NCI-H1694 treated with DMSO at 0.1 percent for 48 hours (cell line): ENCODE measurements around the gene COL18A1.
"Not testable (repeated sequence)": the region's sequence is repeated elsewhere in the genome, so short reads cannot be mapped to it uniquely, and the experiment has no call there.

Experiments
- DNase-seq: peaks from one replicate; lab custom pipeline; 2025; lab: John Stamatoyannopoulos, UW

The COL18A1 gene

DNA sequence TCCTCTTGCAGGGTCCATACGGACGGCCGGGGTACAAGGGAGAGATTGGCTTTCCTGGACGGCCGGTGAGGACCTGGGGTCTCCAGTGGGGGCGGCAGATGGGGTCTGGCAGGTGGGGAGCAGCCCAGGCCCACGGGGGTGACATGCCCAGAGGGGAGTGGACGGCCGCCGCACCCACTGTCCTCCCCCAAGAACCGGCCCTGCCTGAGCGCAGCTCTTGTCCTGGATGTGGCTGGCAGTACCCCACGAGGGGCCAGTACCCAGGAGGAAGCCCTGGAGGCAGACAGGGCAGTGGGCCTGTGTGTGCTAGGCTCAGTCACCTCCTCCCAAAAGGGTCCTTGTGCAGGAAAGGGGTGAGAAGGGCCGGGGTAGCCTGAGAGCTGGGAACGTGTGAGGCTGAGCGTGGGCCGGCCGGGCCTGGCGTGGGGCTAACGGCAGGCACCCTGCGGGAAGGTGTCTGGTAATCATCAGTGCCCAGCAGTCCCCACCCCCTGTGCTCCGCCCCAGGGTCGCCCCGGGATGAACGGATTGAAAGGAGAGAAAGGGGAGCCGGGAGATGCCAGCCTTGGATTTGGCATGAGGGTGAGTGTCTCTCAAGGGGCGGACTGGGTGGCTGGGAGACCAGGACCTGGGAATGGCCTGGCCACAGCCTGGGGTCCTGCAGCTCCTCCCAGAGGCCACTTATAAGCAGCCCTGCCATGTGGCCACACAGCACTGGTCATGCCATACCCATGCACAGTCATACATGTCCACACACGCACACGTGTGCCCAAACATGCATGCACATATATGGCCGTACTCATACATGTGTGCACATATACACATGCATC, 90.1 kb downstream of the COL18A1 start:
- DNase-seq: no peak

DNA sequence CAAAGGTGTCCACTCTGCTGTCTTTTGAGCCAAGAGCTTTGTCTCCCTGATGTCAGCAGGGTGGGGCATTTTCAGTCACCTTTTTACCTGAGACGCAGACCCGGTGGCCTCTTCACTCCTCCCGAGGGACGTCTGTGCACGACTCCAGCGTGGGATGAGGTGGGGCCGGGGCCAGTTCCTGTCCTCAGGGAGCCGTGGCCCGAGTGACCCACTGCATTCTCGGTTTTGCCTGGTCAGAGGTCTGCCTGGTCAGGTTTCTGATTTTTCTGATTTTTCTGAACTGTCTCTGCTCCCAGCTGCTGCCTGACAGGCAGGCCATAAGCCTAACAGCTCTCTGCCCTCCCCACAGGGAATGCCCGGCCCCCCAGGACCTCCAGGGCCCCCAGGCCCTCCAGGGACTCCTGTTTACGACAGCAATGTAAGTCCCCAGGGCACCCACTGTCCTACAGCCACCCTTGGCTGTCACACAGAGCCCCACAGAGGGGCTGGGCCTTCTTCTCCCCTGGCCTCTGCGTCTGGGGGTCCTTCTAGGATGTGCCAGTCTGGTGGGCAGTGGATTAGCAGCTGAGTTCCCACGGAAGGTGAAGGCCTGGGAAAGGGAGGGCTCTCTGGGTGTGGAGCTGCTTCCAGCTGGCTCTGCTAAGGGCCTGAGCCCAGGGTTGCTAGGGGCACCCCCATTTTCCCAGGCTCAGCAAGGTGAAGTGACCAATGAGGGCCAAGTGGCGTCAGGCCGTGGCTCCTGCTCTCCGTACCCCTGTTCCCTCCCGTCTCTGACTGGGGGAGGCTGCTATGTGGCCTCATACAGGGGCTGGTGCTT, 91.4 kb downstream of the COL18A1 start:
- DNase-seq: no peak

DNA sequence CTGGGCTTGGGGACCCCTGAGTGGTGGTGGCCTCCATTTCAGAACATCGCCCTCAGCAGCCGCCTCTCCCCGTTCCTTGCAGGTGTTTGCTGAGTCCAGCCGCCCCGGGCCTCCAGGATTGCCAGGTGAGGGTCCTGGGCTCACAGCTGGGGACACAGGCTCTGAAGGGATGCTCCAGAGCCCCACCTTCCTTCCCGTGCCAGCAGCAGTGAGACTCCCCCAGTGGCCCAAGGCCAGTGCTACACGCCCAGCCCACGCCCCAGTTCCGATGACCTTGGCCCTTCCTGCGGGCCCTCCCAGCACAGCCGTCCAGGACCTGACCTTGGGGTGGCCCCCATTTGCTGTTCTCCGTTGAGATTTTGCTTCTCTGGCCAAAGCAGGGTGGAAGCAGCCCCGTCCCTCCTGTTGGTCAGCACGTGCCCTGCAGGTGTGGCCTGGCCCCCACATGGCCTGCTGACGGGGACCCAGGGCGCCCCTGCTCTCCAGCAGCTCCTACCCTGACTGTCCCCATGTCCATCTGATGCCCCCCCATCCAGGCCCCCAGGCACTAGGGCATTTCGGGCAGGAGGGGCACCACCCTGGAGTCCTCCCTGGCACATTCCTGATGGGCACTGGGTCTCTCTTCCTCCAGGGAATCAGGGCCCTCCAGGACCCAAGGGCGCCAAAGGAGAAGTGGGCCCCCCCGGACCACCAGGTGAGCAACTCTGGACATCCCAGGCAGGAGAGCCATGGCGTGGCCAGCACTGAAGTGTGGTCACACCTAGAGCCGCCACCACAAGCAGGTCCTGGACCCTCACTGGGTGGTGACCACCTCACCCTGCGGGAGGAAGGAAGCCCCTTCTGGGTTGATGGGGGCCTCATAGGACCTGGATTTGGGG, 92.2 kb downstream of the COL18A1 start:
- DNase-seq: no peak

DNA sequence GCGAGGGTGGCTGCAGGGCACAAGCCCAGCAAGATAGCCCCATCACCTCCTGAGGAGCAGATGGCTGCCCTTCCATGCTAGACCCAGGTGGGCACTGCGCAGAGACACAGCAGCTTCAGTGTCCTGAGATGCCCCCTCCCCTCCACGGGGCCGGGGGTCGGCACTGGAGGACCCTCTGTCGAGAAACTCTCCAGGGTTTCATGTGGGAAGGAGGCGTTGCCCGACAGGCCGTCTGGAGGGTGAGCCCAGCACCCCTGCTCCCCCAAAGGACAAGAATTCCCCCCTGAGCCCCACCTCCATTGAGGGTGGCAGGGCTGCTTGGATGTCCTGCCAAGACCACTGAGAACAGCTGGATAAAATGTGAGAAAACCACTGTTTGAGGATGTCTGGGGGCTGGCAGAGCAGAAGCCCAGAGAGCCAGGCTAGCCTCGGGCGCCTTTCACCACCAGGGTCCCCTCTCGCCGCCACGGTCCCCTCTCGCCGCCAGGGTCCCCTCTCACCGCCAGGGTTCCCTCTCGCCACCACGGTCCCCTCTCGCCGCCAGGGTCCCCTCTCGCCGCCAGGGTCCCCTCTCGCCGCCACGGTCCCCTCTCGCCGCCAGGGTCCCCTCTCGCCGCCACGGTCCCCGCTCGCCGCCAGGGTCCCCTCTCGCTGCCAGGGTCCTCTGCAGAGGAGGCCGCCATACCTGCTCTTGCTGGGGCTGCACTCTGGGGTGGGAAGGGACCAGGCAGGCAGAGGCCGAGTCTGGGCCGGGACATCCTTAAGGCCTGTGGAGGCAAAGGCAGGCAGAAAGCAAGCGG, 93.1 kb downstream of the COL18A1 start:
- DNase-seq: no peak

DNA sequence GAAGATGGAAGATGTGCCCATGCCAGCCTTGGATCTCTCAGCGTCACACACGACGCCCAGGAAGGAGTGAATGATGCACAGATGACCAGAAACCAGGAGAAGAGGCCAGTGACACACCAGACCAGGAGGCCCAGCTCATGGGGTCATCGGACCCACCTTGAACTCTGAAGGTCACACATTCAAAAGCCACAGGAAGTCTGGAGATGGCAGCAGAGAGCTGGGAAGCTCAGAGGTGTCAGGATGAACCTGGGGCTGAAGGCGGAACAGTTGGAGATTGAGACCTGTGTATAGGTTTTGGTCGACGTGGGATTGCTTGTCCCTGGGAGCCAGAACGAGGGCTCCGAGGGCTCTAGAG, 93.7 kb downstream of the COL18A1 start:
- no peak for DNase-seq

DNA sequence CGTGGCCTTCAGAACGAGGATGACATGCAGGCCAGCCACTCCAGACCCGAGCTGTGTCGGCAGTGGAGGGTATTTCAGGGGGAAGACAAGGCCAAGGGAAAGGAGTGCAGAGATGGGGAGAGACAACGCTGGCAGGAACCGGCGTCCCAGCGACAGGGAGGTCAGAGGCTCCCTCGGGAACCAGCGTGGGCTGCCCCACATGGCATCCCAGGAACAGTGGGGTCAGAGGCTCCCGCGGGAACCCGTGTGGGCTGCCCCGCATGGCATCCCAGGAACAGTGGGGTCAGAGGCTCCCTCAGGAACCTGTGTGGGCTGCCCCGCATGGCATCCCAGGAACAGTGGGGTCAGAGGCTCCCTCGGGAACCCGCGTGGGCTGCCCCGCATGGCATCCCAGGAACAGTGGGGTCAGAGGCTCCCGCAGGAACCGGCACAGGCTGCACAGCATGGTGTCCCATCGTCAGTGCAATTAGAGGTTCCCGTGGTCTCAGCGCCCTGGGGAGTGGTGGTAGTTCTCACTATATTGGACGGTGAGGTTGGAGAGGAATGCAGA, 94.3 kb downstream of the COL18A1 start:
- DNase-seq: no peak

DNA sequence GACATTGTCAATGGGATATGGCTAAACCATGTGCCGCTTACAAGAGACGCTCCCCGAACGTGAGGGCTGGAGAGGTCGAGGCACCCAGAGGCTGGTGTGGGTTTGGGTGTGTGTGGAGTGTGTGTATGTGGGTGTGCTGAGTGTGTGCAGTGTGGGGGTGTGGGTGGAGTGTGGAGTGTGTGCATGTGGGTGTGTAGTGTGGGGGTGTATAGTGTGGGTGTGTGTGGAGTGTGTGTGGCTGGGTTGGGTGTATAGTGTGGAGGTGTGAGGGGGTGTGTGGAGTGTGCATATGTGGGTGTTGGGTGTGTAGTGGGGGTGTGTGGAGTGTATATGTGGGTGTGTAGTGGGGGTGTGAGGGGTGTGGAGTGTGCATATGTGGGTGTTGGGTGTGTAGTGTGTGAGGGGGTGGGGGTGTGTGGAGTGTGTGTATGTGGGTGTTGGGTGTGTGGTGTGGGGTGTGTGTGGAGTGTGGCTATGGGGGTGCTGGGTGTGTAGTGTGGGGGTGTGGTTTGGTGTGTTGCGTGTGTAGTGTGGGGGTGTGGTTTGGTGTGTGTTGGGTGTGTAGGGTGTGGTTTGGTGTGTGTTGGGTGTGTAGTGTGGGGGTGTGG, 95.1 kb downstream of the COL18A1 start:
- no peak for DNase-seq

DNA sequence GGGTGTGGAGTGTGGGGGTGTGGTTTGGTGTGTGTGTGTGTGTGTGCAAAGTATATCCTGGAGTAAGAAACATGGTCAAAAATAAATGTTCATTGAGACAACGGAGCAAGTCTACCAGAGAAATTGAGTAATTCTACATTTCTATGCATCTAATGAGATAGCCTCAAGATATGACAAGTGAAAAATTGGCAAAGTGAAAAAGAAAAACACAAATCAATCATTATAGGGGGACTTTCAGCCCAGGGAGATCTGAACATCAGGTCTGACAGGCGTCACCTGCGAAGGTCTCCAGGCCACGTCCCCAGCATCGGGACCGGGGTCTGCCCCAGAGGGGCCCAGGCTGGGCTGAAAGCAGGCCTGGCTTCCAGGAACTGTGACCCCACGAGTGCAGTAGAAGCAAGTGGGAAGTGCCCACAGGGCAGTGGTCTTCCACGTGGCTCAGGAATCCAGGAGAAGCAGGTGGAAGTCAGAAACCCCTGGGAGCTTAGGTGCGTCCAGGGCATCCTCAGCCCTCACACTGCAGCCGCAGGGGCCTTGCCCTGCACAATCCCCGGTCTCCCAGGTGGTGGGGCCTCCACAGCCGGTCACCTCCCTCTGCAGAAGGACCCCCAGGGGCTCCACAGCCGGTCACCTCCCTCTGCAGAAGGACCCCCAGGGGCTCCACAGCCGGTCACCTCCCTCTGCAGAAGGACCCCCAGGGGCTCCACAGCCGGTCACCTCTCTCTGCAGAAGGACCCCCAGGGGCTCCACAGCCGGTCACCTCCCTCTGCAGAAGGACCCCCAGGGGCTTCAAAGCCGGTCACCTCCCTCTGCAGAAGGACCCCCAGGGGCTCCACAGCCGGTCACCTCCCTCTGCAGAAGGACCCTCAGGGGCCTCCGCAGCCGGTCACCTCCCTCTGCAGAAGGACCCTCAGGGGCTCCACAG, 96.4 kb downstream of the COL18A1 start:
- DNase-seq: not testable (repeated sequence)

DNA sequence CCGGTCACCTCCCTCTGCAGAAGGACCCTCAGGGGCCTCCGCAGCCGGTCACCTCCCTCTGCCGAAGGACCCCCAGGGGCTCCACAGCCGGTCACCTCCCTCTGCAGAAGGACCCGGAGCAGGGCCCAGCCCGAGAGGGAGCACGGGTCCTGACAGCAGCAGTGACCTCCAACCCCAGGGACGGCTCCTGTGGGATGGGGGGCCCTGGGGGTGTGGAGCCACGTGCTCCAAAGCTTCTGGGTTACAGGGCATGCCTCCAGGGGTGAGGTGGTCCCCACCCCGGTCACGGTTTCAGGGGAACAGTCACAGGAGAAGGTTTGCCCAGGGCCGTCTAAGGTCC, 97.0 kb downstream of the COL18A1 start:
- no peak for DNase-seq

DNA sequence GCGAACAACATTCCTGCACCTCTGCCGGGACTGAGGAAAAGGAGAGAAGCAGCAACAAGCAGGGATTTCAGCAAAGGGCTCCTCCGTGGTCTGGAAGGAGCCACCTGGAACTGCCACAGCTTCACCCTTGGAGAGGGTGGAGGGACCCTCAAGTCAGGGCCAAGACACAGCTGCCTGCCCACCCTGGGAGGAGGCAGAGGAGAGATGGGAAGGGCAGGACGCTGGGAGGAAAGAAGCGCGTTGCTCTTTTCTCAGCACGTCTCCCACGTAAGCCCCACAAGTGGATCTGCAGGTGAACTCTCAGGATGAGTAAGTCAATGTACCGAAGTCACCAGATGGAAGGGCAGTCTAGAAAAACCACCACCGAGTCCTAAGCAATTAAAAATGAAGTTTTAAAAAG, 97.6 kb downstream of the COL18A1 start:
- no peak for DNase-seq

DNA sequence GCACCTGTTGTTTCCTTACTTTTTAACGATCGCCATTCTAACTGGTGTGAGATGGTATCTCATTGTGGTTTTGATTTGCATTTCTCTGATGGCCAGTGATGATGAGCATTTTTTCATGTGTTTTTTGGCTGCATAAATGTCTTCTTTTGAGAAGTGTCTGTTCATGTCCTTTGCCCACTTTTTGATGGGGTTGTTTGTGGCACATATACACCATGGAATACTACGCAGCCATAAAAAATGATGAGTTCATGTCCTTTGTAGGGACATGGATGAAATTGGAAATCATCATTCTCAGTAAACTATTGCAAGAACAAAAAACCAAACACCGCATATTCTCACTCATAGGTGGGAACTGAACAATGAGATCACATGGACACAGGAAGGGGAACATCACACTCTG, 98.3 kb downstream of the COL18A1 start:
- not testable (repeated sequence) for DNase-seq

DNA sequence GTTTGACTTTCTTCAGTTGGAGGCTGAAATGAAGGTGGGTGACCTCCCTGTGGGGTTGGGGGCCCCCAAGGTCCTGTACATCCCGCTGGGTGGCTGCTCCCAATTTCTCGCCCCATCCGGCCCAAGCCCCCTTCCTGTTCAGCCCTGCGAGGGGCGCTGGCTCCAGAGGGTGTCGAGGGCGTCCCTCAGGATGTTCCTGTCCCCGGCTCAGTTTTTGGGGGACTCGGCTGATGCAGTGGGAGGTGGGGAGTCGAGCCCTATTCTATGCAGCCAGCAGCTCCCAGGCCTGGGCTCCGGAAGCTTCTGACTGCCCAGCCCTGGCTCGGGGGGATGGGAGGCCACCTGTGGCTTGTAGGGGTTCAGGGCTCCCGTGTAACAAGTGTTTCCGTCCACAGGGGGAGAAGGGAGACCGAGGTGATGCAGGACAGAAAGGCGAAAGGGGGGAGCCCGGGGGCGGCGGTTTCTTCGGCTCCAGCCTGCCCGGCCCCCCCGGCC, 99.1 kb downstream of the COL18A1 start:
- no peak for DNase-seq

DNA sequence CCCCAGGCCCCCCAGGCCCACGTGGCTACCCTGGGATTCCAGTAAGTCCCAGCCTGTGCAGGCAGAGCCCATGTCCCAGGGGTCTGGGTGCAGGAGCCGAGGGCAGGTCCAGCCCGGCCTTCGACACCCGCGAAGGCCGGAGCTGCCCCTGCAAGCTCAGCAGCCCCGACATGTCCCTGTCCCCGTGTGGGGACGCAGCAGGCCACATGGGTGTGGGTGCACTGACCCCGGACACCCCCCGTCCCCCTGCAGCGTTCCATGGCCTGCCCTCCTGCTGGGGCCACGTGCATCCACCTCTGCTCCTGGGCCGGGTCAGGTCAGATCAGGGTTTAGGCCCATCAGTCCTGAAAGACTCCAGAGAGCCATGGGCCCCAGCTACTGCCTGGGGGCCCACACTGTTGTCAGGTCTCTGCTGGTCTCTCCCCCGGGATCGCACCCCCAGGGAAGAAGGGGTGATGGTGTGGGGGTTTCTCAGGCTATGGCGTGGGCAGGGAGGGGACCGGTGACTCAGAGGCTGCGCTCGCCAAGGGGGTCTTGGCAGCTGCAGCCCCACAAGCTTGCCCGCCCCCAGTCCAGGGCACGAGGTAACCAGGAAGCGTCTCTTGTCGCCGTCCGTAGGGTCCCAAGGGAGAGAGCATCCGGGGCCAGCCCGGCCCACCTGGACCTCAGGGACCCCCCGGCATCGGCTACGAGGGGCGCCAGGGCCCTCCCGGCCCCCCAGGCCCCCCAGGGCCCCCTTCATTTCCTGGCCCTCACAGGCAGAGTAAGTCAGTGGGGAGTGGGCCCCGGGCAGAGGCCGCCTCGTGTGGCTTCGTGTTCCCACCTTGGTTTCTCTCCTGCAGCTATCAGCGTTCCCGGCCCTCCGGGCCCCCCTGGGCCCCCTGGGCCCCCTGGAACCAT, 99.8 kb downstream of the COL18A1 start:
- DNase-seq: no peak

DNA sequence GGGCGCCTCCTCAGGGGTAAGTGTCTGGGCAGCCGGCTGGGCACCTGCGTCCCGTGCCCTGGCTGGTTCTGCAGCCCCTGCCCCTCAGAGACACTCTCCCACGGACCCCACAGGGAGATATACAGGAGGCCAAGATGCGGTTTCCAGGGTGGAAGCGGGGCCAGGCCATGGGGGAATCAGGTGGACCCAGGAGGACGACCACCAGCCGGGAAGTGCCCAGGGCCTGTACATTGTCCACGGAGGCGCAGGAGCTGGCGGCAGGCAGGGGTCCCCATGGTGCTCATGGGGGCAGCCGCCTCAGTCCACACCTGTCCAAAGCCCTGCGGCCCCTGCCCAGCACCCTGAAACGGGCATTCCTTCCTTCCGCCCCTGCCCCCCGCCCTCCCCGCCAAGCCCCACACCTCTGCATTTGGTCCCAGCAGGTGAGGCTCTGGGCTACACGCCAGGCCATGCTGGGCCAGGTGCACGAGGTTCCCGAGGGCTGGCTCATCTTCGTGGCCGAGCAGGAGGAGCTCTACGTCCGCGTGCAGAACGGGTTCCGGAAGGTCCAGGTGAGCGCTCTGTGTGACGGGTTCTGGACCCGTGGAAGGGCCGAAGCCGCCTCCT, 100.6 kb downstream of the COL18A1 start:
- DNase-seq: no peak

DNA sequence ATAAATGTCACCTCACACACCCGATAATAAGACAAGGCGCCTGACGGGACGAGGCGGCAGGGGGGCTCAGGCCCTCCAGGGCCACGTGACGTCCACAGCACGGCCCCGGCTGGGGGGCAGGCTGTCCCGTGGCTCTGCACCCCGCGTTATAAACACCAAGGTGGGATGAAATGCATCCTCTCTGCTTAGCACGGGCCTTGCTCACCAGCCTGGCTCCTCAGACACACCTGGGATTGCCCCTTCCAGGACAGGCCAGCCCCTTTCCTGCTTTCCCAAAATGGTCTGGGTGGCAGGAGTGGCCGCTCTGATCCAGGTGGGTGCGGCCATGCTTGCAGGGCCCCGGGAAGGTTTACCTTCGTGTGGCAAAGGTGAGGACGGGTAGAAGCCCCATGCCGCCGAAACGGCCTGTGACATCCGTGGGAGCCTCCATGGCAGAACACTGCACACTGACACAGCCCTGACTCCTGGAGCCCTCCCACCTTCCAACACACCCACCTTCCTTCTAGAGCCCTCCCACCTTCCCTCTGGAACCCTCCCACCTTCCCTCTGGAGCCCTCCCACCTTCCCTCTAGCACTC, 101.4 kb downstream of the COL18A1 start:
- no peak for DNase-seq

DNA sequence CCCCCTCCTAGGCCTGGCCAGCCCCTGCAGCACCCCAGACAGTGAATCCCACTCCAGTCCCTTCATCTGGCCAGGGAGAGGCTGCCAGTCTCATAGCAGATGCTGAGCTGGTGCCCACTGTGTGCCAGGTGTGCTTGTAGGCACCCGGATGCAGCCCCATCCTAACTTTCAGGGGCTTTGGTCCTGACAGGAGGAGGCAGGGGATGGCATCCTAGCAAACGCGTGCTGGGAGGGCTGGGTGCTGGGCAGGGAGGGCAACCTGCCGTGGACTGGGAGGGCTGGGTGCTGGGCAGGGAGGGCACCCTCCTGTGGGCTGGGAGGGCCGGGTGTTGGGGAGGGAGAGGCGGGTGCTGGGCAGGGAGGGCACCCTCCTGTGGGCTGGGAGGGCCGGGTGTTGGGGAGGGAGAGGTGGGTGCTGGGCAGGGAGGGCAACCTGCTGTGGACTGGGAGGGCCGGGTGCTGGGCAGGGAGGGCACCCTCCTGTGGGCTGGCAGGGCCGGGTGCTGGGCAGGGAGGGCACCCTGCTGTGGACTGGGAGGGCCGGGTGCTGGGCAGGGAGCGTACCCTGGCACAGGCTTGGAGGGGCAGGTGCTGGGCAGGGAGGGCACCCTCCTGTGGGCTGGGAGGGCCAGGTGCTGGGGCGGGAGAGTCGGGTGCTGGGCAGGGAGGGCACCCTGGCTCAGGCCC, 102.0 kb downstream of the COL18A1 start:
- DNase-seq: no peak

DNA sequence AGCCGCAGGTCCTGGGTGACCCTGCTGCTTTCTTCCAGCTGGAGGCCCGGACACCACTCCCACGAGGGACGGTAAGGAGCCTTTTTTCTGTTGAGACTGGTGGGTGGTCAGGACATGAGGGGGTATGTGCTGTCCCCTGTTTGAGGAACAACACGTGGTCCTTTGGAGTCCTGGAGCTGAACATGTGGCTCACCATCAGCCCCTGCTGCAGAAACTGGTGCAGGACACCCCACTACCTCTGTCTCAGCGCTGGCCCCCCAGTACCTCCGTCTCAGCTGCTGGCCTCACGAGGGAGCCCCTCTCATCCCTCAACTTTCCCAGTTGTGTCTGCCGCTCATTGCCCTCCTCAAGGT, 102.5 kb downstream of the COL18A1 start:
- no peak for DNase-seq
